GM12872 (cell line): ENCODE data around the gene RGS19.

ENCODE experiments used
- TF ChIP-seq, protein P1 (sequence below): IDR thresholded peaks from 3 replicates; pipeline ENCODE4 v1.5.1; 2011; ENCODE audit warnings: low read depth, mild to moderate bottlenecking, low read length, moderate library complexity; ENCODE audit not compliant: insufficient read depth

RGS19 gene

DNA sequence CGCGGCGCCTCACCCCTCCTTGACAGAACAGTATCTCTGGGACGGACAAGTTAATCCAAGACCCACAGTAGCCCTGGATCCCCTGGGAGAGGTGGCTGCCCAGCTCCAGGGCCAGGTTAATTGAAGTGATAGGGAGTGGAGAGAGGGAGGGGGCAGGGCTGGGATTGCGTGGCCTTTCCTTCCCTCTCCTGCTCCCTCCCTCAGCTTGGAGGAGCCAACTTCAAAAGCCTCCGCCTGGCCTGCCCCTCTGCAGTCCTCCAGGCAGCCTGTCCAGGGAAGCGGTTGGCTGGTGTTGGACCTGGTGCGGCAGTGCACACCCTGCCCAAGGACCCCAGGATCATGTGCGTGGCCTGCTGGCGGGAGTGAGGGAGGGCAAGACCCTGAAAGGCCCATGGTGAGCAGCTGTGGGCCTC is 43.4 kb downstream of the RGS19 start, which contains the start of gene C20orf204:
Gene C20orf204 (plus strand): TSS at position 250 of the 413 bp plus-strand sequence. CDS start 142 bp downstream, at position 392.
- TF ChIP-seq, protein P1, sequence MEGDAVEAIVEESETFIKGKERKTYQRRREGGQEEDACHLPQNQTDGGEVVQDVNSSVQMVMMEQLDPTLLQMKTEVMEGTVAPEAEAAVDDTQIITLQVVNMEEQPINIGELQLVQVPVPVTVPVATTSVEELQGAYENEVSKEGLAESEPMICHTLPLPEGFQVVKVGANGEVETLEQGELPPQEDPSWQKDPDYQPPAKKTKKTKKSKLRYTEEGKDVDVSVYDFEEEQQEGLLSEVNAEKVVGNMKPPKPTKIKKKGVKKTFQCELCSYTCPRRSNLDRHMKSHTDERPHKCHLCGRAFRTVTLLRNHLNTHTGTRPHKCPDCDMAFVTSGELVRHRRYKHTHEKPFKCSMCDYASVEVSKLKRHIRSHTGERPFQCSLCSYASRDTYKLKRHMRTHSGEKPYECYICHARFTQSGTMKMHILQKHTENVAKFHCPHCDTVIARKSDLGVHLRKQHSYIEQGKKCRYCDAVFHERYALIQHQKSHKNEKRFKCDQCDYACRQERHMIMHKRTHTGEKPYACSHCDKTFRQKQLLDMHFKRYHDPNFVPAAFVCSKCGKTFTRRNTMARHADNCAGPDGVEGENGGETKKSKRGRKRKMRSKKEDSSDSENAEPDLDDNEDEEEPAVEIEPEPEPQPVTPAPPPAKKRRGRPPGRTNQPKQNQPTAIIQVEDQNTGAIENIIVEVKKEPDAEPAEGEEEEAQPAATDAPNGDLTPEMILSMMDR: no peak

DNA sequence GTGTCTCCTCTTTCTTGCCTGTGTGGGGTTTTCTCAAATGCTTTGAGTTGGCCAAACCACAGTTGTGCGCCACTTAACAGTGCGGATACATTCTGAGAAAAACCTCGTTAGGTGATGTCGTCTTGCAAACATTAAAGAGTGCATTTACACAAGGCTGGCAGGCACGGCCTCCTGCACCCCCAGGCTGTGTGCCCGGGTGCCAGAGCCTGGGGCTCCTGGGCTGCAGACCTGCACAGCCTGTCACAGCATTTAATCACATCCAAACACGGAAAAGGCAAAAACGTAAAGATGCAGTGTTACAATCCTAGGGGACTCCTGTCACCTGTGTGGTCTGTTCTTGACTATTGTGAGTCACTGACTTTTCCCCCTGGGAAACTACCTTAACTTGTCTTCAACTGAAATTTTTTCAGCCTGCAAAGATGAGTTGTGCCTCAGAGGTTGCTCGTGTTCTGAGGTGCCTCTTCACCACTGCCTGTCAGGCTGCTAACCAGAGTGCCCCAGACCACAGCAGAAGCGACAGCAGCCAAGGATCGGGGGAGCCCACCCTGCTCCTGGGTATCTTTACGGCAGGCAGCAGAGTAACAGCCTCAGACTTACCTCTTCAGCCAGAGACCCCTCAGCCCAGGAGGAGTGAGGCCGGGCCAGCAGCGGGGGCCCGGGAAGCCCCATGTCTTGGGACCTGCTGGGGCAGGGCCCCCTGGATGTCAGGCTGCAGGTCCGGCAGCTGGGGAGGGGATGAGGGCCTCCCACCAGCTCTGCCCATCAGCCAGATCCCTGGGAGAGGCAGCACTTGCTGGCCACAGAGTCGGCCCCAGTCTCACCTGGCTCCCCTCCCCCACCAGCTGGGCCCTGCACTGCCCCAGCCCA is 44.0 kb downstream of the RGS19 start:
- TF ChIP-seq, protein P1: no peak

DNA sequence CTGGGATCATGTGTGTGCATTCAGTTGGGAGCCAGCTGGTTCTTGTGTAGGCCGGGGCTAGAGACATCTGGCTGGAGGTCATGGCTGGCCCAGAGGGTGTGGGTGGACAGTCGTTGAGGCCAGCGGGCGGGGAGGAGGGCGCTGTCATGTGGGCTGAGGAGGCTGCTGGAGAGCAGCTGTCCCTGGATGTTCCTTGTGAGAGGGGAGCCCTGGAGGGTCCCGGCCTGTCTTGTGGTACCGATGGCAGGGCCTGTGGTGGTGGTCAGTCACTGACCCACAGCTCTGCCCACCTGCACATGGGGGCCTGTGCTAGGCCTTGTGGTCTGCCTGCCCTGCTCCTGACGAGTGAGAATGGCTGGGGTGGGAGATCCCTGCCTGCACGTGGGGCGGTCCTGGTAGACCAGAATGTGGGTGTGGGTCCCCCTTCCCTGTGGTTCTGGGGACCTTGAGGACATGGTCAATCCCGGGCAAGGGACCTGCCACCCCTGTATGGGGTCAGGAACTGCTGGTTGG is 45.3 kb downstream of the RGS19 start:
- TF ChIP-seq, protein P1: no peak

DNA sequence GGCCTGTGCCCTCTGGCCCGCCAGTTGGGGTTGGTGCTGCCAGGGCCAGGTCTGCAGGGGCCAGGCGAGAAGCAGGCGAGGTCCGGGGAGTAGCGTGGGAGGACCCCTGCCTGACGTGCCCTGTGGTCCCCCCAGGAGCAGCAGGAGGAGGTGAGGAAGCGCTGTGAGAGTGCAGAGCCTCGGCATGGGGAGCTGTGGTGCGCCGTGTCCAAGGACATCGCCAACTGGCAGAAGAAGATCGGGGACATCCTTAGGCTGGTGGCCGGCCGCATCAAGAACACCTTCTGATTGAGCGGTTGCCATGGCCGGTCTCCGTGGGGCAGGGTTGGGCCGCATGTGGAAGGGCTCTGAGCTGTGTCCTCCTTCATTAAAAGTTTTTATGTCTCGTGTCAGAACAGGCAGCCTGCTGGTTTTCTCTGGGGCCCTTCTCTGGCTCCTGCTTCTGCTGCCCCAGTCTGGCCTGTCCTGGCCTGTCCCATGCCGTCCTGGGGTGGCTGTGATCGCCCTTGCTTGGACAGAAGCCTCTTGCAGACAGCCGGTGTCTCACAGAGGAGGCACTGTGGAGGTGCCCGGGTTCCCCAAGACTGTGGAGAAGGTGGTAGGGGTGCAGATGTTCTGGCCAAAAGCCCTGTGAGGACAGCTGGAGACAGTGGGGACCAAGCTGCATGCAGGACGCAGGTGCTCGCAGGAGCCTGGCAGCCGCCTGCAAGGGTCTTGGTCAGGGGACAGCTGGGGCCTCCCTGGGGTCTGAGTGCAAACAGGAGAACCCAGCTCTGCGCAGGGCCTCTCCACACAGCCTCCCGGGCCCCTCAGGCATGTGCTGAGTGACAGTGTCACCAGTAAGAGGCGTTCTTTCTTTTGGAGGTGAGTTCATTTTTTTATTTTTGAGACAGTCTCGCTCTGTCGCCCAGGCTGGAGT is 46.4 kb downstream of the RGS19 start:
- TF ChIP-seq, protein P1: no peak

DNA sequence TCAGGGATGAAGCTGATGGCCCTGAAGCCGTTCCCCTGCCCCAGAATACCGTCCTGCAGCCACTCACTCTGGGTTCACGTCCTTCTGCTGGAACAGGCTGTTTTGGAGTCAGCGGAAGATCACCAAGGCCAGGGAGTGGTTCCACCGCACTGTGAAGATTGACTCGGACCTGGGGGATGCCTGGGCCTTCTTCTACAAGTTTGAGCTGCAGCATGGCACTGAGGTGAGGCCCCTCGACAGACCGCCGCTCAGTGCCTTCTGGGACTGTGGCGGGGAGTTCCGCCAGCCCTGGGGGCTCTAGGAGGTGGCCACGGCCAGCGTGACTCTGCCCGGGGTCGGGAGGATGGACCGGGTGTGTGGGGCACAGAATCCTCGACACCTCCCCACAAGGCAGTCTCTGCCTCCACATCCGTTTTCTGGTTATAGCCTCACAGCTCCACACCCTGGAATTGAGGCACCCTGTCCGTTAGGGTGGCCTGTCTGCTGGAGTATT is 47.5 kb downstream of the RGS19 start:
- TF ChIP-seq, protein P1: no peak

DNA sequence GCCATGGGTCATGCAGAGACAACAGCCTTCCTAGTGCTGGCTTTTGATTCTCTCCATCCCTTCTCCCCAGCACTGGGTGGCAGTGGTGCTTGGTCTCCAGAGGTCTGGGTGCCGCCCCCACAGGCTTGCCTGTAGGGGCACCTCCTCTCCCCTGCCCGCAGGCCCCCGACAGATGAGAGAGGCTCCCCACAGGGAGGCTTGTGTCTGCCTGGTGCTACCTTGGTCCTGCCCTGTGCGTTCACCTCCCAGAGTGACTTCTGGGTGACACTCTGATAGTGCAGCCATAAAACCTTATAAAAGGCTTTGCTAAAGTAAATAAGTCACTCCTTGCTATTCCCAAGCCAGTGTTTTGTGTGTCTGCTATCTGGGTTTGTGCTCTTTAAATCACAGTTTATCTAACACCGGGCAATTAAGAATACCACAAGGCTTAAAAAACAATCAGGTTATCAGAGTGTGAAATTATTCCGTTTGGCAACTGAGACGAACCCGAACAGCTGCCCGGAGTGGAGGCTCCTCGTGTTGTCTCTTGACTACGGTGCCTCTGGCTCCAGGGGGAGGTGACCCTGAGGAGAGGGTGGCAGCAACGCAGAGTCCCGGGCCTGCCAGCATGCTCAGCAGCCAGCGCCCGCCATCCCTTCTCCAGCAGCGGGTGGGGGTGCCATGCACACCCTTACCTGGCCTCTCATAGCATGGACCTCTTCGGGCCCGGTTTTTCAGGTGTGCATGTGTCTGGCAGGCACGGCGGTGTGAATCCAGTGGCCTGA is 48.8 kb downstream of the RGS19 start:
- TF ChIP-seq, protein P1: no peak
